Left colon (tissue), 2 donors: ENCODE results near the gene MAP7. TPM values are rescaled to one million over a fixed set of nuclear protein-coding genes. Genes with fewer than 3 reads are reported as not detected.

Source experiments
- ATAC-seq: fragments of 200-7000 bp; cut with Tn5 transposase; one replicate; pipeline ENCODE4 v1.9.1; 2020; ENCODE audit warnings: mild to moderate bottlenecking, moderate library complexity
- DNase-seq, 2 donors: peaks; one replicate each; pipeline ENCODE4 v3.0.0-alpha.2; 2020
- intact Hi-C, 2 donors: fragments of 100-400 bp; cut with DNase I in 1 of 2; cut with micrococcal nuclease in 1 of 2; formaldehyde crosslinking; loops; one replicate each; pipeline versions ENCODE4 v1.11.2 to v1.14.0; 2022; cut with DNase I, micrococcal nuclease
- total RNA-seq, 2 donors: library from RNA; stranded (reverse); fragmentation: NEBNext Ultra II Directional; extraction: Animal tissue kit (Norgen Biotek cat#: 25700); gene quantifications; one replicate each; pipeline ENCODE4 v1.2.1, GENCODE V29; 2021
- donor health status: DM: no; HTN: no; CAD: no.
- donor health status: DM: yes; HTN: yes; CAD: no.

Gene MAP7
- total RNA-seq, 2 donors from 2014 or later = 72.6 to 82.7 TPM

DNA sequence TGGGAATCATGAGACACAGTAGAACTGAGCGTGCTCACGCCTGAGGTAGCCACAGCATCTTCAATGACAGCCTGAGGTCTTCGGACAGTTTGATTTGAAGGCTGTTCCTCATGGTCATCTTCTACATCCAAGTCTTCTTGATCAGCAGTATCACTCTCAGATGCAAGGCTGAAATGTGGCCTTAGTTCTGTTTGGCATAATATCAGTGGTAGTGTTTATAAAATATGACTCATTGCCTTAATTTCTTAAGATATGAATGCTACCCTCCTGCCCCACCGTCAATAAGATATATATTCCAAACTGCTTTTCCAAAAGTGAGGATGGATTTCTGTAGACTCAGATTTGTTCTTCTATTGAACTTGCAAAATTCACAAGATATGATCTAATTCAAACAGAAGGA lies 17.5 kb upstream of the MAP7 start:
- no peak for ATAC-seq
- DNase-seq = no peak
- intact Hi-C loops = no loop called here

DNA sequence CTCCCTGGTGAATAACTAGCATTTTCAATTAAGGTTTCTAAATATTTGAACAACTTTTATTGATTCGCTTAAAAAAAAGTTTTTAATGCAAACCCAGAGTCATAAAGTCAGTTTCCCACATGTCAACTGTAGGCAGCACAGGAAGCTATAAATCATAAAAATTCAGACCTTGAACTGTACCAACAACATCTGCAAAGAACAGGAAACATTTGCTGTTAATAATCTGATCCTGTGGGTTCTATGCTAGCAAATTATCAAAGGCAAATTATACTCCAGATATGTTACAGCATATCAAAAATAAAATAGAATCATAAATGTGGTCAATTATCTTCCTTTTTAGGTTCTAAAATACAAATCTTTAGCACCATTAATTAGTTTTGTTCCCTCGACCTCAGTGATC lies 16.6 kb upstream of the MAP7 start:
- no peak for DNase-seq

GRCh38 chr6:136566007-136566487 lies 15.8 kb upstream of the MAP7 start:
- intact Hi-C loops = no loop called here
- peak; percentile 86 for ATAC-seq
- DNase-seq = peak; percentile 71 to 75

More for the DNA sequence above, 16.6 kb upstream of the MAP7 start:
- intact Hi-C loops = no loop called here
- peak; percentile 74 for ATAC-seq

DNA sequence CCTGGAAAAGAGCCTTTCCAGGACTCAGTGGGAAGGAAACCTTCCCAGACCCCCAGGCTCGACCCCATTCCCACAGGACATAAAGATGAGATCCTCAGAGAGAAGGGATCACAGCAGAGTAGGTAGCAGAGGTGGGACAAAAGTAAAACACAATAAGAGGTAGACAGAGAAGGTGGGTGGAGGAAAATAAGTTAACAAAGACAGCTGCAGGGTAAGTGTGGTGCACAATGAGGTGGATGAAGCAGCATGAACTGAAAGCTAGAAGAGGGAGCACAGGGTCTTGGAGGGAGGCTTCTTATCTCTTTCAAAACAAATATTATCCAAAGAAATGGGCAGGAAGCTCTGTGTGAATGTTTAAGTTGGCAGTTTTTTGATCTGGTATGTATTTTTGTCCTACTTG lies 14.0 kb upstream of the MAP7 start:
- ATAC-seq (no peak), DNase-seq (no peak)
- intact Hi-C loops = no loop called here

- no peak for DNase-seq
- ATAC-seq = no peak
- intact Hi-C loops = no loop called here
These were observed 13.3 kb upstream of the MAP7 start for GRCh38 chr6:136563386-136564152.

GRCh38 chr6:136562211-136562610 lies 12.0 kb upstream of the MAP7 start:
- no peak for DNase-seq
- intact Hi-C loops = no loop called here
- ATAC-seq = no peak

DNA sequence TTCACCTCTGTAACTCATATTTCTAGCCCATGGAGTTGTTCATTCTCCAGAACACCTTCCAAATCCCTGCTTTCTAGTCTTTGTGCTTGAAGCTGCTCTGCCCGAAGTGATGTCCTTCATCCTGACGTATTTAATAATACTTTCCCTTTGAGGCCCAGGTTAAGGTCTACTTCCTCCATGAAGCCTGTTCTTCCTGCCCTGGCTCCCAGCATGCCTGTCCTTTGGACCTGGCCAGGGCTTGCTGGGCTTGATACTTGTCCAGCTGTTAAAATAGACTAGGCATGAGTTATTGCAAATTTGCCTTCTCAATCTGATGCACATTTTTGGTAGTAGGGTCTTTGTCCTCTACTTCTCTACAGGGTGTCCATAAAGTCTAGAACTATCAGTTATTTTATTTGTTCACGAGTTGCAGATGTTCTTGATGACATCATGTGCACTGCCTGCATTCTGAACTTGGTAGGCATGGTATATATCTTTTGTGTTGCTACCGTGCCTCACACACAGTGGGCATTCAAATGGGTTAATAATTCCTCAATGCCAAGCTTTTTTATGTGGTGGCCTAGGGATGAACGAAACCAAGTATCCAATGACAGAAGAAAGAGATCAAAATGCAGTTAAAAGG lies 3.1 kb upstream of the MAP7 start:
- intact Hi-C loops = no loop called here
- peak; percentile 46 to 65 for DNase-seq
- peak; percentile 50 for ATAC-seq

GRCh38 chr6:136552054-136552453 lies 1.8 kb upstream of the MAP7 start:
- DNase-seq (no peak), ATAC-seq (peak; percentile 5)
- intact Hi-C loops = no loop called here

- intact Hi-C loops = no loop called here
- DNase-seq (no peak), ATAC-seq (peak; percentile 12)
These were observed 881 bp upstream of the MAP7 start for GRCh38 chr6:136551103-136551502.

GRCh38 chr6:136550045-136550329 lies 235 bp downstream of the MAP7 start:
- ATAC-seq (peak; percentile 58), DNase-seq (no peak)
- intact Hi-C loops = no loop called here

- intact Hi-C loops = no loop called here
- DNase-seq (peak; percentile 42 to 43), ATAC-seq (peak; percentile 9)
These were observed 750 bp downstream of the MAP7 start for GRCh38 chr6:136549300-136550044.

DNA sequence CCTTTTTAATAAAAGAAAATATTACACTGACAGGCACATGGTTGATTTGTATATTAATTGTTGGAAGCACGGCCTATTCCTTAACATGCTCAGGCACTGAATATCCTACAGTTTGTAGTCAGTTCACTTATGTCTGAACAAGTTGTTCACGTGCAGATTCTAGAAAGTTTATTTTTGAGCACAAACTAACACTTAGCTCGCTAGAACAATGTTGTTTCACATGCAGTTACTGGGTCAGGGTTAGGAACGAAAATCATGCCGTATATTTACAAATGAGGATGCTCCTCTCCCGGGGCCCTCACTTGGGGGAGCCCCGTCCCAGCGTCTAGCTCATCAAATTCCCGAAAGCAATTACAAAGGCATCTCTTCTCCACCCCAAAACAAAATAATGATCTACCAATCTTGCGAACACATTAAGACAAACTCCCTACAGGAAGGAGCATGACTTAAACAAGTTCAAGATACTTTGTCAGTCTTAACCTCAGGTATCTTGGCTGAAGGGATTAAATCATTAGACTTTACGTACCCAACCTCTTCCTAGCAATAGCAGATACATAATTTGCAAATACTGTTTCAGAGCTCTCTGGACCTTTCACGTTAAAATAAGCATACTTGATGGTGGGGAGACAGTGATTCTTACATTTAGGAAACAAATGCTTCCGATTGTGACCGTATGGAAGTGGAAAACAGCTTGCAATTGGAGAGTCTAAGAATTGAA lies 1.5 kb downstream of the MAP7 start:
- ATAC-seq = no peak
- intact Hi-C loops = no loop called here
- DNase-seq = no peak

GRCh38 chr6:136547871-136548270 lies 2.4 kb downstream of the MAP7 start:
- no peak for ATAC-seq
- no peak for DNase-seq
- intact Hi-C loops = no loop called here

- no peak for DNase-seq
- no peak for ATAC-seq
- intact Hi-C loops = no loop called here
These were observed 2.9 kb downstream of the MAP7 start for GRCh38 chr6:136547336-136547735.

- intact Hi-C loops = no loop called here
- DNase-seq (no peak), ATAC-seq (no peak)
These were observed 3.9 kb downstream of the MAP7 start for GRCh38 chr6:136546331-136546730.

DNA sequence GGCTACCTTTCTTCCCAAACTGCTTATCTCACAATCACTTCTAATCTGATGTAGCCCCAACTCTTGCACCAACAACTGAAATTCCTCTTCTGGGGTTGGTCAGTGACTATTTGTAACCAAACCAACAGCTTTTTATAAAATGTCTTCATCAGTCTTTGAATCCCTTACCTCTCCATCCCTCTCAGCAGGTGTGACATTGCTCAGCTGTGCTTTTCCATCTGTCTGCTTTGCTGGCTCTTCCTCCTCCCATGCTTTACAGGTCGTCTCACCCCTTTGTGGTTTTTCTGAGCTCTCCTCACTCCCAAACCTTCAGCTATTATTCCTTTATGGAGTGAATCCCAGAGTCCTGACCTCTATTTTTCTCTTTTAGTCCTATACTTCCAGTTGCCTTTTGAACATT lies 5.9 kb downstream of the MAP7 start:
- no peak for ATAC-seq

GRCh38 chr6:136541395-136541794 lies 8.8 kb downstream of the MAP7 start:
- DNase-seq = no peak
- peak; percentile 62 for ATAC-seq
- intact Hi-C loops = no loop called here

More for the DNA sequence above, 5.9 kb downstream of the MAP7 start:
- intact Hi-C loops = no loop called here
- no peak for DNase-seq

- no peak for DNase-seq
- ATAC-seq = no peak
- intact Hi-C loops = no loop called here
These were observed 10.1 kb downstream of the MAP7 start for GRCh38 chr6:136539967-136540652.

- DNase-seq (no peak), ATAC-seq (peak; percentile 41)
- intact Hi-C loops = no loop called here
These were observed 11.4 kb downstream of the MAP7 start for GRCh38 chr6:136538836-136539235.
